OCI-LY1 (cell line): ENCODE data around the gene PITPNM1.

ENCODE experiments used
- EZH2 ChIP-seq: fragments of 200-600 bp; sonication (generic), shearing (Covaris generic); IDR thresholded peaks from 2 replicates; pipeline ENCODE4 v1.8.0; 2017; ENCODE audit warnings: borderline replicate concordance, mixed run types, mild to moderate bottlenecking, antibody characterized with exemption, low read length, moderate library complexity, mixed read lengths
- TF ChIP-seq, protein P1 (sequence below): fragments of 200-600 bp; sonication (generic), shearing (Covaris generic); IDR thresholded peaks from 2 replicates; pipeline ENCODE4 v1.5.1; 2017; ENCODE audit warnings: mild to moderate bottlenecking, antibody characterized with exemption, low read length, moderate library complexity, mixed read lengths

DNA sequence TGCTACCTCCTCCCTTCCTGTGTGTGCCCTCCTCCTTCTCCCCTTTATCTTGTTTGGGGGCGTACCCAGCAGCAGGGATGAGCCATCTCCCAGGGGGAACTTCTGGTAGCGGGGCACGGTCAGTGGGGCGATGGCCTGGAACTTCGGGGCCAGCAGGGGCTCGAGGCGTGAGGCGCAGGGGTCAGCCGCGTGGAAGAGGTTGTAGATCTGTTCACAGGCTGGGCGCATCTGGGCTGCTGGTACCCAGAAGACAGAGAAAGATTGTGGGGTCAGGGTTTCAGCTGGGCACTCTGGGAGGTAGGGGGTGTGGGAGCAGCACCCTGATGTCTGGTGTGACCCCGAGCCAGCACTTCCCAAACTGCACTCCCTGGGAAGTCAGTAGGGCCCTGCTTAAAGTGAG lies 9.1 kb downstream of the PITPNM1 start:
- TF ChIP-seq, protein P1, sequence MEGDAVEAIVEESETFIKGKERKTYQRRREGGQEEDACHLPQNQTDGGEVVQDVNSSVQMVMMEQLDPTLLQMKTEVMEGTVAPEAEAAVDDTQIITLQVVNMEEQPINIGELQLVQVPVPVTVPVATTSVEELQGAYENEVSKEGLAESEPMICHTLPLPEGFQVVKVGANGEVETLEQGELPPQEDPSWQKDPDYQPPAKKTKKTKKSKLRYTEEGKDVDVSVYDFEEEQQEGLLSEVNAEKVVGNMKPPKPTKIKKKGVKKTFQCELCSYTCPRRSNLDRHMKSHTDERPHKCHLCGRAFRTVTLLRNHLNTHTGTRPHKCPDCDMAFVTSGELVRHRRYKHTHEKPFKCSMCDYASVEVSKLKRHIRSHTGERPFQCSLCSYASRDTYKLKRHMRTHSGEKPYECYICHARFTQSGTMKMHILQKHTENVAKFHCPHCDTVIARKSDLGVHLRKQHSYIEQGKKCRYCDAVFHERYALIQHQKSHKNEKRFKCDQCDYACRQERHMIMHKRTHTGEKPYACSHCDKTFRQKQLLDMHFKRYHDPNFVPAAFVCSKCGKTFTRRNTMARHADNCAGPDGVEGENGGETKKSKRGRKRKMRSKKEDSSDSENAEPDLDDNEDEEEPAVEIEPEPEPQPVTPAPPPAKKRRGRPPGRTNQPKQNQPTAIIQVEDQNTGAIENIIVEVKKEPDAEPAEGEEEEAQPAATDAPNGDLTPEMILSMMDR = no peak
- TF ChIP-seq EZH2 = no peak
